Mucosa of descending colon (tissue), 3 donors: ENCODE results near the gene OSBPL7. TPM values are rescaled to one million over a fixed set of nuclear protein-coding genes. Genes with fewer than 3 reads are reported as not detected.

ENCODE experiments used
- ATAC-seq: fragments of 200-7000 bp; cut with Tn5 transposase; one replicate; pipeline ENCODE4 v1.9.1; 2020; ENCODE audit warnings: mild to moderate bottlenecking, moderate library complexity
- DNase-seq, 3 donors: peaks; one replicate each; pipeline ENCODE4 v3.0.0-alpha.2; 2020
- H3K36me3 ChIP-seq: fragments of 200-600 bp; one replicate; pipeline ENCODE4 v1.8.0; 2021; ENCODE audit warnings: low read depth, mild to moderate bottlenecking
- H3K4me1 ChIP-seq: fragments of 200-600 bp; one replicate; pipeline ENCODE4 v1.8.0; 2021; ENCODE audit warnings: low read depth, mild to moderate bottlenecking
- H3K4me3 ChIP-seq: fragments of 200-600 bp; one replicate; pipeline ENCODE4 v1.8.0; 2021; ENCODE audit warnings: mild to moderate bottlenecking
- H3K9me3 ChIP-seq: fragments of 200-600 bp; one replicate; pipeline ENCODE4 v1.8.0; 2021; ENCODE audit warnings: mild to moderate bottlenecking
- CTCF ChIP-seq: fragments of 200-600 bp; IDR thresholded peaks from one replicate; pipeline ENCODE4 v1.8.0; 2022; ENCODE audit warnings: antibody characterized with exemption, mild to moderate bottlenecking
- intact Hi-C, 2 donors: fragments of 100-400 bp; cut with DNase I in 1 of 2; cut with micrococcal nuclease in 1 of 2; formaldehyde crosslinking; loops; one replicate each; pipeline versions ENCODE4 v1.11.0 to v1.11.1; 2022; cut with DNase I, micrococcal nuclease
- total RNA-seq, 3 donors: library from RNA; stranded (reverse); fragmentation: NEBNext Ultra II Directional in 2 of 3; extraction: Animal tissue kit (Norgen Biotek cat#: 25700) in 2 of 3; gene quantifications; one replicate each; pipeline versions ENCODE4 v1.2.1 to v1.2.4, GENCODE V29; 2021 to 2023
- donor health status: DM: no; HTN: no; CAD: no; lungs with moderate emphysema.
- donor health status: DM: no; HTN: no; CAD: no.
- donor health status: DM: no; HTN: yes; CAD: no.

Gene OSBPL7
- total RNA-seq, 3 donors from 2014 or later, result 38.2 to 85.5 (median 71.1) TPM

- DNase-seq, result peak; percentile 91 to 92 (median 91)
- TF ChIP-seq CTCF, result peak; percentile 10
- ATAC-seq, result peak; percentile 98
- Histone ChIP-seq H3K4me1 (peaks cover 8% of the 10 kb centered on the region), H3K36me3 (no peaks in the 10 kb centered on the region), H3K4me3 (peak within 1 kb of the TSS; percentile 4), H3K9me3 (no peaks in the 10 kb centered on the region)
- intact Hi-C loops, result no loop called here
Observed at GRCh38 chr17:47850692-47851573, 29.3 kb upstream of the OSBPL7 start, which contains the start of gene SP6. SP6 (minus strand) TSS chr17:47851163; CDS start chr17:47848429, 2,734 bp downstream.

GRCh38 chr17:47850373-47850691, 28.7 kb upstream of the OSBPL7 start:
- Histone ChIP-seq H3K9me3 (no peaks in the 10 kb centered on the region), H3K4me3 (no peak overlapping the region), H3K36me3 (no peaks in the 10 kb centered on the region), H3K4me1 (peaks cover 8% of the 10 kb centered on the region)
- intact Hi-C loops, result no loop called here
- no peak for DNase-seq
- TF ChIP-seq CTCF, result no peak
- ATAC-seq, result peak; percentile 36

- H3K4me1 ChIP-seq, result peaks cover 8% of the 10 kb centered on the region
- TF ChIP-seq CTCF, result no peak
- H3K4me3 ChIP-seq, result no peak overlapping the region
- no peaks in the 10 kb centered on the region for H3K36me3 ChIP-seq
- DNase-seq (no peak), ATAC-seq (no peak)
- intact Hi-C loops, result loop anchor here in 1 of 2 donors (5.0 to 10.0 kb wide), 2 partner anchors 34 to 117 kb away; no protein-coding TSS in a partner anchor
- no peaks in the 10 kb centered on the region for H3K9me3 ChIP-seq
Observed at GRCh38 chr17:47848198-47848513, 26.6 kb upstream of the OSBPL7 start.

- no peak for DNase-seq
- no peak overlapping the region for H3K4me3 ChIP-seq
- no peaks in the 10 kb centered on the region for H3K36me3 ChIP-seq
- TF ChIP-seq CTCF, result peak; percentile 15
- H3K4me1 ChIP-seq, result peaks cover 13% of the 10 kb centered on the region
- intact Hi-C loops, result loop anchor here in 1 of 2 donors (5.0 to 10.0 kb wide), 2 partner anchors 35 to 117 kb away; no protein-coding TSS in a partner anchor
- ATAC-seq, result no peak
- no peaks in the 10 kb centered on the region for H3K9me3 ChIP-seq
Observed at GRCh38 chr17:47847341-47848197, 26.0 kb upstream of the OSBPL7 start.

- no peaks in the 10 kb centered on the region for H3K36me3 ChIP-seq
- no peak overlapping the region for H3K4me3 ChIP-seq
- no peak for DNase-seq
- intact Hi-C loops, result loop anchor here in 1 of 2 donors (5.0 to 10.0 kb wide), 2 partner anchors 35 to 118 kb away; no protein-coding TSS in a partner anchor
- ATAC-seq, result no peak
- no peak for TF ChIP-seq CTCF
- H3K4me1 ChIP-seq, result peaks cover 21% of the 10 kb centered on the region
- no peaks in the 10 kb centered on the region for H3K9me3 ChIP-seq
Observed at GRCh38 chr17:47846716-47847340, 25.2 kb upstream of the OSBPL7 start.
